AG04449 (cell line): ENCODE measurements around the gene TANGO2.

ENCODE experiments used
- CTCF ChIA-PET: fragments of 350-600 bp; formaldehyde crosslinking; extraction: SDS; loops from one replicate; lab custom pipeline; 2021; ENCODE audit warnings: antibody characterized with exemption; lab: Yijun Ruan, JAX
- POLR2A ChIA-PET: fragments of 400-600, 350-600 bp; formaldehyde crosslinking; extraction: SDS; loops from one replicate; lab custom pipeline; 2020; ENCODE audit warnings: antibody characterized with exemption, inconsistent platforms; lab: Yijun Ruan, JAX
- DNase-seq: peaks from one replicate; pipeline ENCODE4 v3.0.0-alpha.2; 2010; ENCODE audit warnings: low read depth, low spot score
- H3K4me3 ChIP-seq: 2 replicates; pipeline ENCODE4 v1.5.1; 2011; ENCODE audit warnings: low read depth, mild to moderate bottlenecking, control low read depth, low read length
- TF ChIP-seq, protein P1 (sequence below): IDR thresholded peaks from one replicate; pipeline ENCODE4 v1.5.1; 2011; ENCODE audit warnings: mild to moderate bottlenecking, moderate library complexity, low read length, control low read depth, inconsistent platforms; ENCODE audit not compliant: insufficient read depth; ENCODE audit errors: missing control alignments

TANGO2 gene

DNA sequence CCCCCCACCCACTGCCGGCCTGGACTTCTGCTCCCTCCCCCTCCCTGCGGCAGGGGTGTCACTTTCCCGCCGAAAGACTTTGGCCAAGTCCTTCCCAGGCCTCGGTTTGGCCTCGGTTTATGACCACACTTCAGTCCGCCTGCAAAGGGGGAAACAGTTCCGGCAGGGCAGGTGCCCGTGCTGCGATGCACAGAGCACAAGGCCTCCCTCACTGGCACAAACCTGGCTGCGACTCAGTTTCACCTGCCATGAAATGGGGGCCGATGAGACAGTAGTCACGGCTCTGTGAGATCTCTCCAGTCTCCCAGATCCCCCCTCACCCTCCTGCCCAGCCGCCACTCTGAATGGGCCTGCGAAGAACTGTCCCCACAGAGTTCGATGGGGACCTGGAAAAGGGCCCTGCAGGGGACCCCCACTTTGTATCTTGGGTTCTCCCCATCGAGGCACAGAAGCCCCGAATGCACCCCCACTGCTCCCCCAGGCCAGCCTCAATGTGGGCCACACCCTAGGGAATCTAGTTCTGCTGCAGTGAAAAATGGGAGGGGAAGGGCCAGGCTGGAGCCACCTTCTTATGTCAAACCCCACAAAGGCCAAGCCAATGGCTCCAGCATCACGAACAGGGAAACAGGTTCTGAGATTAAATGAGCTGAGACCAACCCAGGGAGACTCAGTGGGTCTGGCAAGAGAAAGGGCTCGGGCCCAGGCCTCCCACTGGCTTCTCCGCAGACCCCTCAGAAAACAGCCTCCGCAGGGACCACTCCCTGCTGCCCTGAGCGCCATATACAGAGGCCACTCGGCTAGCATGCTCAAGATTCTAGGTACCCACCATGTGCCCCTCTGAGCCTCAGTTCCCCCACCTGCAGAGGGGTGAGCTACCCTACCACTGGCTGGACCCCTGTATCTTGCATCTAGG, 33.3 kb upstream of the TANGO2 start:
- DNase-seq: no peak
- CTCF ChIA-PET: interaction anchor here (1.1 to 7.5 kb wide), 3 partner anchors 18 to 257 kb away, joined by 3 to 45 read pairs (median 5); no protein-coding TSS in a partner anchor
- H3K4me3 ChIP-seq: no peak overlapping the region; the same call in 1 of the 2 replicates
- POLR2A ChIA-PET: interaction anchor here (1.0 kb wide), 1 partner anchor 11 kb away, joined by 3 read pairs; no protein-coding TSS in a partner anchor
- TF ChIP-seq, protein P1, sequence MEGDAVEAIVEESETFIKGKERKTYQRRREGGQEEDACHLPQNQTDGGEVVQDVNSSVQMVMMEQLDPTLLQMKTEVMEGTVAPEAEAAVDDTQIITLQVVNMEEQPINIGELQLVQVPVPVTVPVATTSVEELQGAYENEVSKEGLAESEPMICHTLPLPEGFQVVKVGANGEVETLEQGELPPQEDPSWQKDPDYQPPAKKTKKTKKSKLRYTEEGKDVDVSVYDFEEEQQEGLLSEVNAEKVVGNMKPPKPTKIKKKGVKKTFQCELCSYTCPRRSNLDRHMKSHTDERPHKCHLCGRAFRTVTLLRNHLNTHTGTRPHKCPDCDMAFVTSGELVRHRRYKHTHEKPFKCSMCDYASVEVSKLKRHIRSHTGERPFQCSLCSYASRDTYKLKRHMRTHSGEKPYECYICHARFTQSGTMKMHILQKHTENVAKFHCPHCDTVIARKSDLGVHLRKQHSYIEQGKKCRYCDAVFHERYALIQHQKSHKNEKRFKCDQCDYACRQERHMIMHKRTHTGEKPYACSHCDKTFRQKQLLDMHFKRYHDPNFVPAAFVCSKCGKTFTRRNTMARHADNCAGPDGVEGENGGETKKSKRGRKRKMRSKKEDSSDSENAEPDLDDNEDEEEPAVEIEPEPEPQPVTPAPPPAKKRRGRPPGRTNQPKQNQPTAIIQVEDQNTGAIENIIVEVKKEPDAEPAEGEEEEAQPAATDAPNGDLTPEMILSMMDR: no peak

GRCh38 chr22:19988331-19988808, 32.5 kb upstream of the TANGO2 start:
- TF ChIP-seq, protein P1: no peak
- no peak for DNase-seq
- no peak overlapping the region for H3K4me3 ChIP-seq
- CTCF ChIA-PET: interaction anchor here (1.1 to 7.5 kb wide), 2 partner anchors 26 to 257 kb away, joined by 3 to 45 read pairs; no protein-coding TSS in a partner anchor
- POLR2A ChIA-PET: interaction anchor here (1.0 kb wide), 1 partner anchor 10 kb away, joined by 3 read pairs; no protein-coding TSS in a partner anchor

DNA sequence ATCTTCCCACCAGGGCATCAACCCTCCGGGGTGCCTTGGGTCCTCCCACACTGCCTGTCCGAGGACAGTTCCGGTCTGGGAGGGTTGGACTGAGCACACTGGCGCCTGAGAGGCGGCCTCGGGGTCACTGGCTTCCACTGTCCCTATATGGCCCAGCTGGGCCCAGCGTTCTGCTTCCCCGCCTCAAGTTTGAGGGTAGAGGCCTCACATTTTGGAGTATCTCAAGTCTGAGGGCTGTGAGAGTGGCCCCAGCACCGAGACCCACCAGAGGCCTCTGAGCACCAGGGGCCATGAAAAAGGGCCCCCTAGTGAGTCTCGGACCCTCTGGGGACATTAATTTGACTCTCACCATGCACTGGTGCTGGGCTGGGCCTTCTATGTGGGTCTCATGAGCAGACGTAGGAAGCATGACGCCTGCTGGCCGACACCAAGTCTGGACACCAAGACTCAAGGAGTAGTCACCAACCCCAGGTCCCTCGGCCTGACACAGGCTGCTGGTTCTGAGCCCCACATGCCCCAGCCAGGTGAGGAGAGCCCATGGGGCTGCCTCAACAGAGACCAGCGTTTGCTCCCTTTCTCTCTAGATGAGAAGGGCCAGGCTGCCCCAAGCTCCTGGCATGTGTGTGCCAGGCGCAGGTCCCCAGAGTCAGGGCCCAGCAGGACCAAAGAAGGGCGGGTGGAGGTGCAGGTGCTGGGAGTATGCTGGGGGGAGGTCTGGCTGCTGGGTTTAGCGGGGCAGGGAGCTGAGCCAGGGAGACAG, 31.8 kb upstream of the TANGO2 start:
- TF ChIP-seq, protein P1: no peak
- no peak for DNase-seq
- no peak overlapping the region for H3K4me3 ChIP-seq
- CTCF ChIA-PET: interaction anchor here (1.1 to 7.5 kb wide), 3 partner anchors 19 to 258 kb away, joined by 3 to 45 read pairs (median 4); no protein-coding TSS in a partner anchor
- POLR2A ChIA-PET: no interaction called here

GRCh38 chr22:19989725-19990067, 31.2 kb upstream of the TANGO2 start:
- ChIA-PET POLR2A (no interaction called here), CTCF (interaction anchor here (1.4 to 7.5 kb wide), 2 partner anchors 19 to 24 kb away, joined by 4 to 45 read pairs; no protein-coding TSS in a partner anchor)
- H3K4me3 ChIP-seq: no peak overlapping the region
- TF ChIP-seq, protein P1: no peak
- no peak for DNase-seq

GRCh38 chr22:19990188-19990587, 30.7 kb upstream of the TANGO2 start:
- POLR2A ChIA-PET: no interaction called here
- CTCF ChIA-PET: interaction anchor here (1.1 to 7.5 kb wide), 3 partner anchors 20 to 27 kb away, joined by 3 to 45 read pairs (median 4); no protein-coding TSS in a partner anchor
- TF ChIP-seq, protein P1: no peak
- no peak overlapping the region for H3K4me3 ChIP-seq
- DNase-seq: no peak
